ENCODE data around the gene QTRT2.

The QTRT2 gene

DNA sequence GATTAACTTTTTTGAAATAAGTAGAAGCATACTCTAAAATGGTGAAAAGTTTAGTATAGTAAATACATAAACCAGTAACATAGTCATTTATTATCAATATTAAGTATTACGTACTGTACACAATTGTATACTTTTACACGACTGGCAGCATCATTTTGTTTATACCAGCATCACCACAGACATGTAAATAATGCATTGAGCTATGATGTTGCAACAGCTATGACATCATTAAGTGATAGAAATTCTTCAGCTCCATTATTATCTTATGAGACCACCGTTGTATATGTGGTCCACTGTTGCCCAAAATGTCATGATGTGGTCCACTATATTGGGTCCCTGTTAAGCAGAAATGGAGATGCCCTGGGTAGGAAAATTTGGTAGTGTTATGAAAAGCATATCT lies 71.0 kb downstream of the QTRT2 start:
- DNase-seq, result no peak

DNA sequence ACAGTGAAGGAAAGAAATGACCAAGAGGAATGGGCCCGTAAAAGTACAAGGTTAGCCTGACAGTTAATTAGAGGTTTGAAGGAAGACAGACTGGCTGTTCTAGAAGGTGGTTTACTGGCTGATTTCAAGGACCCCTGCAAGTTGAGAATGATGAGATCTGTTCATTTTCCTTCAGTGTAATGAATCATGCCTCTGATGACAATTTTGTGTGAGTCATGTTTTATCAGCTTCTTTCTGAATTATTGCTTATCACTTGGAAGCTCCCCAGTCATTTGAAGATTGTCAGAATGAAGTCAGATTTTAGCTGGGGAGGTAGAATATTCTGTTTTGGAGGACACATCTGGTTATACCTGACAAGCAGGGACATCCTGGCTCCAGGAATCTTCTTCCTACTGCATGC lies 71.7 kb downstream of the QTRT2 start:
- no peak for DNase-seq

DNA sequence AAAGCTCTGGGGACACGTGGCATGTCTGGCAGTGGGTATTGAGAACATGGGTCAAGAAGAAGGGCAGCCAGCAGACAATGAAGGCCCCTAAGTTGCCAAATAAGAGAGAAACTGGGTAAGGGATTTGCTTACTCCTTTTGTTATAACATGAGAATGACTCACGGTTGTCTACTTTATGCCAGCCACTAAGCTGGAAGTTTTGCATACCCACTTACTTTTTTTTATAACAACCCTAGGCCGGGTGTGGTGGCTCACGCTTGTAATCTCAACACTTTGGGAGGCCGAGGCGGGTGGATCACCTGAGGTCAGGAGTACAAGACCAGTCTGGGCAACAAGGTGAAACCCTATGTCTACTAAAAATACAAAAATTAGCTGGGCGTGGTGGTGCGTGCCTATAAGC lies 72.3 kb downstream of the QTRT2 start:
- no peak for DNase-seq

DNA sequence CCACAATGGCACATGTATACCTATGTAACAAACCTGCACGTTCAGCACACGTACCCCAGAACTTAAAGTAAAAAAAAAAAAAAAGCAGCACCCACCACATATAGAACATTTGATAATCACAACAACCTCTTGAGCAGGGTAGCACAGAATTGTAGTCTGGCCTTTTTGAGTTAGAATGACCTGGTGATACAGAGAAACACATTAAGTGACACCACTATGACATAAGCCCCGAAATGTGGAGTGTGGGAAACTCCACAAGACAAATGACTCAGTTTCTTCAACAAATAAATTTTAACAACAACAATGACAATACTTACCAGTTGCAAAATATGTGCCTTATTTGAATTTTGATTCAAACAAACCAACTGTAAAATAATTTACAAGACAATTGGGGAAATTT lies 76.0 kb downstream of the QTRT2 start:
- no peak for DNase-seq

DNA sequence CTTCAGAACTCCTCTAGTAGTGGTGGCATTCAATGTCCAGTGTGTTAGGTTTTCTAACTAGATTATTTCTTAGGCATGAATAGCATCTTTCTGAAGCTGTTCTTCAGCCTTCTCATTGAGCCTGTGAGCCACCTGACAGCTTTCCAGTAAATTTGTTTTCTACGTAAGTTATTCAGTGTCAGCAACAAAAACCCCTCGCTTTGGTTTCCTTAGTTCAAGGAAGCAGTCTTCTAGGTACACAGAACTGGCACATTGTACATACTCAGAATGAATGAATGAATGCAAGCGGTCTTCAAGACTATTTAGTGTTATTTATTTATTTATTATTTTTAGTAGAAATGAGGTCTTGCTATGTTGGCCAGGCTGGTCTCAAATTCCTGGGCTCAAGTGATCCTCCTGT lies 77.4 kb downstream of the QTRT2 start:
- DNase-seq, result no peak

All from NK-92 treated with Interleukin-12 subunit alpha and Interleukin-12 subunit beta, amount 100 ng/mL, for 24 hours (cell line).